IPS-18c (cell line): ENCODE measurements around the gene TFB1M.
"Not testable (repeated sequence)": the region's sequence is repeated elsewhere in the genome, so short reads cannot be mapped to it uniquely, and the experiment has no call there.

Source experiments
- H3K4me3 ChIP-seq: 2 replicates; pipeline ENCODE4 v1.7.0; 2013; ENCODE audit warnings: low read depth, mild to moderate bottlenecking, low read length, moderate library complexity; ENCODE audit not compliant: insufficient read depth
- H3K9me3 ChIP-seq: one replicate; pipeline ENCODE4 v1.6.1; 2013; ENCODE audit warnings: mild to moderate bottlenecking, low read length, moderate library complexity; ENCODE audit not compliant: control insufficient read depth, insufficient read depth

TFB1M gene

DNA sequence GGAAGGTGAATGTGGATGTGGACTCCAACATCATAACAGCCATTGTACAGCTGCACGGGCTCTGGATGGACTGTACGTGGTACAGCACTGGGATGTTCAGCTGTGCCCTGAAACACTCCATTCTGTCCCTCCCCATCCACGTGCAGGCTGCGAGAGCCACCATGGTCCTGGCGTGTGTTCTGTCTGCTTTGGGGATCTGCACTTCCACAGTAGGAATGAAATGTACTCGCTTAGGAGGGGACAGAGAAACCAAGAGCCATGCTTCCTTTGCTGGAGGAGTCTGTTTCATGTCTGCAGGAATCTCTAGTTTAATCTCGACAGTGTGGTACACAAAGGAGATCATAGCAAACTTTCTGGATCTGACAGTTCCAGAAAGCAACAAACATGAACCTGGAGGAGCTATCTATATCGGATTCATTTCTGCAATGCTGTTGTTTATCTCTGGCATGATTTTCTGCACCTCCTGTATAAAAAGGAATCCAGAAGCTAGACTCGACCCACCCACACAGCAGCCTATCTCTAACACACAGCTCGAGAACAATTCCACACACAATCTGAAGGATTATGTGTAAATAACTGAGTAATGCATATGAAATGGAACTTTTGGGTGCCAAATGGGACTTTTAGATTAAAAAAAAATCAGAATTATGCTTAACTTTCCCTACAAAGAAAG lies 38.3 kb downstream of the TFB1M start:
- Histone ChIP-seq H3K9me3 (peaks cover 4% of the 10 kb centered on the region), H3K4me3 (no peak overlapping the region)

DNA sequence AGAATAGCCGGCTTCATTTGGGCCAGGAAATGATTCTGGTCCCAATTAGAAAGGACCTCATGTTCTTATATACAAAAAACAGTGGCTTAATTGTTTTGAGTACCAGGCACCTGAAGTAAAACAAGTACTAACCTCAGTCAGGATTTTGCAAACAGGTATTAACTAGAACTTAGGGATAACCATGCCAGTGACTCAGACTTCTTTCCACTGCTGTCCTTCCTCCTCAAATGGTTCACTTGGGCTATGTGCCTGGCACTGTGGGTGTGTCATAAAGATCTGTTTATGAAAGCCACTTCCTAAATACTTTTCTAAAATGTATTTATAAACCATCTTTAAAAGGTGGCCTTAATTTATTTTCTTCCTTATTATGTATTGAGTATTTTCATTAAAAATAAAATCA lies 39.8 kb downstream of the TFB1M start:
- Histone ChIP-seq H3K9me3 (peaks cover 4% of the 10 kb centered on the region), H3K4me3 (no peak overlapping the region)

DNA sequence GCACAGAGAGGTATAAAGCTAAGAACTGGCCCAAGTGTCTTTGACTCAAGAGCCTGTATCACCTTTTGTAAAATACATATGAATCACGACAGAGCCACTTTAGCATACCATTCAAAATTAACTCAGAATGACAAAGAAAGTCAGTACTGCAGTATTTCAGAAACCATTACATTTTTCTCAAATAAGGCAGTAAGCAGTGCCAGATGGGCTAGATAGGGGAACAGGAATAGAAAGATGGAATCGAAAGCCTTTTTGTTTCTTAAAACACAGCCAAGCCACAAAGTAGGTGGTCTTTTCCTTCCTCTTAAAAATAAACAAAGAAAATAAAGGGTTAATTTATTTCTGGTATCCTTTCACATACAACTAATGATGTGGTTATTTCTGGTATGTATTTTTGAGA lies 40.2 kb downstream of the TFB1M start:
- H3K4me3 ChIP-seq: no peak overlapping the region
- peaks cover 4% of the 10 kb centered on the region for H3K9me3 ChIP-seq

GRCh38 chr6:155273431-155273830 lies 40.9 kb downstream of the TFB1M start:
- no peak overlapping the region for H3K4me3 ChIP-seq
- peaks cover 4% of the 10 kb centered on the region for H3K9me3 ChIP-seq

DNA sequence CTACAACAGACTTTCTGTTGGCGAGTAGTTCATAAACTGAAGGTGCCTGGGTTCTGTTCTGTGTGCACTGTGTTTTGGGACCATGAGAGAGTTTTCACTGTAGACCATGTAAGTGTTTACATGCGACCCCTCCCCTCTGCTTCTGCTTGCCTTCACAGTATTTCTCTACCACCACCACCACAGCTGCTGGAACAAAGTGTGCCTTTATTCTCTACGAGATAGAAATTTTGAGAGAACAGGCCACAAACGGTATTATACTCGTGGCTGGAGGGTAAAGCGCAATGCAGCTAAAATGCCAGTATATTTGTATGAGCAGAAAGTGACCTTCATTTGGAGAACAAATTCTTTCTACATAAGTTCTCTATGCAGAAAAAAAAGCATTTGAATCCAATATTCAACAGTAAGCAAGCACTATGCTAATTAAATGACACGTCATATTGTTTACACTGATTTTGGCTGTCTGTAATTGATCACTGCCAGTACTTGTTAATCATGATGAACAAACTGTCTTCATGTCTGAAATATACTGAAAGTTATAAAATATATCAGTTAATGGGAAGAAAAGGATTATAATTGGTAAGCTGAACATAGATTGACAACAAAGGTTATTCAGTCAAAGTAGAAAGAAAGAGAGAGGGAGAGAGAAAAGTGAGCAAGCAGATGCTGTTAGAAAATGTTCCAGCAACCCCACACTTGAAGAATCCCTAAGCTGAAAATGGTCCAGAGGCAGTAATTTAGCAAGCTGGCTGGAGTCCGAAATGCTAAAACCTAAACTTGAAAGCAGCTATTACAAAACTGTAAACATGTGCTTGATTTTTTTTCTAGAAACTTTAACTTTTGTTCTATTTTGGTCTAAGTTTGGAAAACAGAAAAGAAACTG lies 41.7 kb downstream of the TFB1M start:
- Histone ChIP-seq H3K9me3 (peaks cover 4% of the 10 kb centered on the region), H3K4me3 (no peak overlapping the region)

- H3K4me3 ChIP-seq: no peak overlapping the region
- H3K9me3 ChIP-seq: peaks cover 4% of the 10 kb centered on the region
Measured at GRCh38 chr6:155271145-155271544, 43.1 kb downstream of the TFB1M start.

GRCh38 chr6:155270561-155271091 lies 43.7 kb downstream of the TFB1M start:
- H3K4me3 ChIP-seq: no peak overlapping the region
- H3K9me3 ChIP-seq: peaks cover 4% of the 10 kb centered on the region

DNA sequence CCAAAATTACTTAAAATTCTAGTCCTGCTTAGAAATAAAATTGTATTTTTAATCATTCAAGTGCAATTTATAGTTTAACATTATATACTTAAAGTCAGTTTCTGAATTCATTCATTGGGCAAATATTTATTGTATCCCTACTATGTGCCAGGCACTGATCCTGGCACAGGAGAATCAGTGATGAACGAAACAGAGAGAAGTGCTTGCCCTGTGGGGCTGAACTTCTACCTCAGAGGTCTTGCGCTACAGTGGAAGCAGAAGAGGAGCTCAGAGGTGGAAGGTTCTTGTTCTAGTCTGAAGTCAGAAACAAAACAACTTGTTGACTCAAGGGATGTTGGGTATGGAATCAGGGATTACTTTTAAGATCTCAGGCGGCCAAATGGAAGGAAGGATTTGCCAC lies 44.5 kb downstream of the TFB1M start:
- no peaks in the 10 kb centered on the region for H3K9me3 ChIP-seq
- H3K4me3 ChIP-seq: no peak overlapping the region

DNA sequence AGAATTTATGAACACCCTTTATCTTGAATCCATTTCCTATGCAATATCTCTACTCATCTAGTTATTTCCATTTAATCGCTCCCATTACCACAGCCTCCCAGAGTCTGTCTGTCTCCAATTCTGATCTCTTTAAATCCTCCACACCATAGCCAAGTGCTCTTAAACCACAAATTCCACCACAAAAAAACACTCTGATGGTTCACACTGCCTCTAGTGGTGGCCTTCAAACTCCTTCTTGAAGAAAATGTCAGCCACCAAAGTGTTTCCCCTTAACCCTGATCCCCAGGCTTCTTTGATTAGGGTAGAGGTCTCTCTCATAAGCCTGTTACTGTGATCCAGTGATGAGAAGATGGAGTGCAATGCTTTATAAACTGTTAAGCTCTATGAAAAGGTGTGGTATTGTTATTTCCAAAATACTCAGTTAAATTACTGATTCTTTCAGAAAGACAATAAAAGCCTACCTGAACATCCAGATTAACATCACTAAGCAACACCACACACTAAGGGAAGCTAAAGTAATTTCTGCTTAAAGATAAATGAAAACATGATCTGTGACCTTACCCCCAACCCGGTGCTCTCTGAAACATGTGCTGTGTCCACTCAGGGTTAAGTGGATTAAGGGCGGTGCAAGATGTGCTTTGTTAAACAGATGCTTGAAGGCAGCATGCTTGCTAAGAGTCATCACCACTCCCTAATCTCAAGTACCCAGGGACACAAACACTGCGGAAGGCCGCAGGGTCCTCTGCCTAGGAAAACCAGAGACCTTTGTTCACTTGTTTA lies 46.0 kb downstream of the TFB1M start:
- not testable (repeated sequence) for H3K9me3 ChIP-seq, H3K4me3 ChIP-seq

DNA sequence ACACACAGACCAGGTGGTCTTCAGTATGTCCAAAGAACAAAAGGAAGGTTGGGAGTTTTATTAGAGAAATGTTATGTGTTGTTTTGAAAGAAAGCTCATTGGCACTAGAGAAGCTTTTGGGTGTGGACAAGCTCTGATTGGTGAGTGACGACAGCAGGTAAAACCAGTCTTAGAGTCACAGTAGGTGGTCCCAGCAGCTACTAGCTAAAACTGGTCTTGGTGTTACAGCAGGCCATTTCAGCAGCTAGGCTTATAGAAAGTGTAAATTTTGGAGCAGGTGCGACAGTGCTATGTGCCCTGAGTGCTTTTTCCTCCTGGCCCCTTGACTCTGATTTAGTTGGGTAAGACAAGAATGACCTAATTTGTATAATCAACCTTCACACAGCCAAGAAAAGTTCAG lies 46.9 kb downstream of the TFB1M start:
- no peaks in the 10 kb centered on the region for H3K9me3 ChIP-seq
- no peak overlapping the region for H3K4me3 ChIP-seq

- Histone ChIP-seq H3K4me3 (no peak overlapping the region), H3K9me3 (no peaks in the 10 kb centered on the region)
Measured at GRCh38 chr6:155265843-155266535, 48.3 kb downstream of the TFB1M start.

GRCh38 chr6:155264693-155265320 lies 49.5 kb downstream of the TFB1M start:
- Histone ChIP-seq H3K9me3 (no peaks in the 10 kb centered on the region), H3K4me3 (no peak overlapping the region)

GRCh38 chr6:155263373-155264063 lies 50.8 kb downstream of the TFB1M start, which contains the start of gene CLDN20:
Gene CLDN20 (plus strand): TSS chr6:155264013. CDS start chr6:155275720, 11,707 bp downstream.
- no peaks in the 10 kb centered on the region for H3K9me3 ChIP-seq
- H3K4me3 ChIP-seq: no peak within 1 kb of the TSS; the same call in 1 of the 2 replicates

DNA sequence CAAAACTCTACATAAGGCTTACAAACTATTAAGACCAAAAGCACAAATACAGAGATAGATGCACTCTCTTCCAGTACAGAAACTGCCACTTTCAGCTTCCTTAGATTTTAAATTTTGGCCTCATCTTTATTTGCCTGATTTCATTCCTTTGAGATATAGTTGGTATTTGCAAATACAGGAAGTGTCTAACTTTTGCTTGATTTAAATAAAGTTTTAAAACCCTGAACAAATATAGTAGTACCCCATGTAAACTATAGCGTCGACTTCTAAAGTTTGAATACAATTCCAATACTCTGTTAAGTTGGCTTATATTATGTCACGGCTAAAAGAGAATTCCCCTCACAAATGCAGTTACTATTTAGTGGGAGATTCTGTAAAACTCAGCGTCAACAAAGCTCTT lies 51.6 kb downstream of the TFB1M start:
- Histone ChIP-seq H3K9me3 (no peaks in the 10 kb centered on the region), H3K4me3 (no peak overlapping the region)

DNA sequence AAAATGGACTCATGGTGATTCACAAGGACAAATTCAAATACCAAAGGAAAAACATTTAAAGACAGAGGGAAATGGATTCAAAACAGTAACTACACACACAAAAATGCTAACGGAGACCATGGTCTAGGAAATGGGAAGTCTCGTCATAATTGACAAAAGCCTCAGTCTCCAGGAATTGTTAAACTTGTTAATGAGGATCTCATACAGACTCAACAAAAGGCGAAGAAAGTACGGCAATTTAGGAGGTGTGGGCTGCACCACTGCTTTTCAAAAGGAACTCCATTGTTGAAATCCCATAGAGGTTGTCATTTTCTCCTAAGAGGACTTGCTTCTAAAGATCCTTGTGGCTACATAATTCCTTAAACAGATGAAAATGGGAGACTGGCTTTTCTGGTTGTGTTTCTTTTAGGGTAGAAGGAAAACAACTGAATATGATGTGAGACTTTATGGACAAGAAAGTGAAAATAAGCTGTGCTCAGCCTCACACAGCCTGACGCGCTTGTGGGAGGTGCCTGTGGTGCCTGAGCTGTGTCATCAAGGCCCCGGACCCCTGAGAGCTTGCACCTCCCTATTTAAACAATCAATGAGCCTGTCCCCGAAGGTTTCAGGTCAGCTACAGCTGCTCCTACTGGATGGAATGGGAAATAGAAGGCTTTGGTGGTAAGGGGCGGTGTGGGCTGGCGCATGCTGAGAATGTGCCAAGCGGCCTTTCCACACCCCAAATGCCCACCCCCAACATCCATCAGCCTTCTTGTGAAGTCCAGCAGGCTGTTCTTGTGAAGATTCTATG lies 53.0 kb downstream of the TFB1M start:
- H3K4me3 ChIP-seq: no peak overlapping the region
- no peaks in the 10 kb centered on the region for H3K9me3 ChIP-seq
